ENCODE results near the gene SLC25A27. TPM values are rescaled to one million over a fixed set of nuclear protein-coding genes. Genes with fewer than 3 reads are reported as not detected.

Gene SLC25A27
- total and polyA plus RNA-seq, 7 donors, result 2.1 to 13.3 (median 6.8) TPM

GRCh38 chr6:46684771-46685170 lies 32.0 kb downstream of the SLC25A27 start:
- TF ChIP-seq, protein P1, sequence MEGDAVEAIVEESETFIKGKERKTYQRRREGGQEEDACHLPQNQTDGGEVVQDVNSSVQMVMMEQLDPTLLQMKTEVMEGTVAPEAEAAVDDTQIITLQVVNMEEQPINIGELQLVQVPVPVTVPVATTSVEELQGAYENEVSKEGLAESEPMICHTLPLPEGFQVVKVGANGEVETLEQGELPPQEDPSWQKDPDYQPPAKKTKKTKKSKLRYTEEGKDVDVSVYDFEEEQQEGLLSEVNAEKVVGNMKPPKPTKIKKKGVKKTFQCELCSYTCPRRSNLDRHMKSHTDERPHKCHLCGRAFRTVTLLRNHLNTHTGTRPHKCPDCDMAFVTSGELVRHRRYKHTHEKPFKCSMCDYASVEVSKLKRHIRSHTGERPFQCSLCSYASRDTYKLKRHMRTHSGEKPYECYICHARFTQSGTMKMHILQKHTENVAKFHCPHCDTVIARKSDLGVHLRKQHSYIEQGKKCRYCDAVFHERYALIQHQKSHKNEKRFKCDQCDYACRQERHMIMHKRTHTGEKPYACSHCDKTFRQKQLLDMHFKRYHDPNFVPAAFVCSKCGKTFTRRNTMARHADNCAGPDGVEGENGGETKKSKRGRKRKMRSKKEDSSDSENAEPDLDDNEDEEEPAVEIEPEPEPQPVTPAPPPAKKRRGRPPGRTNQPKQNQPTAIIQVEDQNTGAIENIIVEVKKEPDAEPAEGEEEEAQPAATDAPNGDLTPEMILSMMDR (IDR thresholded peaks at IDR 0.05), result no peak
- Histone ChIP-seq H3K4me3 (no peak overlapping the region), H3K27ac (no peak overlapping the region), H3K36me3 (ENCODE audit: insufficient read depth in 1 of 2, low read depth in 1 of 2) (no peaks in the 10 kb centered on the region), H3K9me3 (no peaks in the 10 kb centered on the region), H3K27me3 (ENCODE audit: insufficient read depth in 3 of 3, low read length in 2 of 3) (no peaks in the 10 kb centered on the region), H3K4me1 (no peaks in the 10 kb centered on the region)
- ATAC-seq (no peak), DNase-seq (no peak)
- 84 to 87% (median 85%) methylated on average over 4 of the region's 4 CpGs for WGBS, 3 donors
- intact Hi-C loops (cut with DNase I), result no loop called here

DNA sequence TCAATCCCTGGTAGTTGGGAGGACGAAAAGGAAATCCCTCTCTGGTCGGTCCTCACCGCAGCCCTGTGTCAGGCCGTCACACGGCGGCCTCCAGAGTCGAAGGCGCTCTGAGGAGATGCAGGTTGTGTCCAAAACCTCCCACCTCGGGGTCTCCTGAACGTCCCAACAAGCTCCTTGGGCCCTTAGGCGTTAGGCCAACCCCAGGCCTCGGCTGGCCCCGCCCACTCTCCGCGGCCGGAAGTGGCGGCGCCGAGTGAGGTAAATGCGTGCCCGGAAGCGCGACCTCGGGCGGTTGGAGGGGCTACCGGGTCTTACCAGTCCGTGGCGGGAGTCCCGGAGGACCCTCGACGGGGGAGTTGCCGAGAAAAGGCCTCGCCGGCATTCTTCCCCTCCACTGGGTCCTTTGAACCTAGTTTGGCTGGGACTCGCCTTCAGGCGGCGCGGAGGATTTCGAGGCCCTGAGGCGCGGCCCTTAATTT lies 34.9 kb downstream of the SLC25A27 start, which contains the start of gene TDRD6:
TSS of gene TDRD6 (plus strand) at position 267 of the 479 bp plus-strand sequence. CDS start 244 bp downstream, outside the sequence.
- Histone ChIP-seq H3K9me3 (no peaks in the 10 kb centered on the region), H3K27me3 (ENCODE audit: insufficient read depth in 3 of 3, low read length in 2 of 3) (no peaks in the 10 kb centered on the region), H3K27ac (no peak within 1 kb of the TSS), H3K4me1 (no peaks in the 10 kb centered on the region), H3K4me3 (no peak within 1 kb of the TSS), H3K36me3 (ENCODE audit: insufficient read depth in 1 of 2, low read depth in 1 of 2) (no peaks in the 10 kb centered on the region)
- intact Hi-C loops (cut with DNase I), result no loop called here
- no peak for ATAC-seq
- 89 to 95% (median 92%) methylated on average over 39 to 41 of the region's 41 CpGs for WGBS, 3 donors
- TF ChIP-seq, protein P1 (IDR thresholded peaks at IDR 0.05), result no peak
- peak; percentile 16 to 45 for DNase-seq

GRCh38 chr6:46688117-46688965 lies 35.6 kb downstream of the SLC25A27 start:
- Histone ChIP-seq H3K27me3 (ENCODE audit: insufficient read depth in 3 of 3, low read length in 2 of 3) (no peaks in the 10 kb centered on the region), H3K36me3 (ENCODE audit: insufficient read depth in 1 of 2, low read depth in 1 of 2) (no peaks in the 10 kb centered on the region), H3K27ac (no peak overlapping the region), H3K4me1 (no peaks in the 10 kb centered on the region), H3K9me3 (no peaks in the 10 kb centered on the region), H3K4me3 (no peak overlapping the region)
- TF ChIP-seq, protein P1 (IDR thresholded peaks at IDR 0.05), result no peak
- DNase-seq (peak in 1 of 2 donors; percentile 32), ATAC-seq (no peak)
- whole genome bisulfite sequencing, 3 donors, result 97% methylated on average over 82 to 85 of the region's 85 CpGs
- intact Hi-C loops (cut with DNase I), result no loop called here

- 96 to 97% (median 96%) methylated on average over 11 to 13 of the region's 13 CpGs for WGBS, 3 donors
- Histone ChIP-seq H3K27me3 (ENCODE audit: insufficient read depth in 3 of 3, low read length in 2 of 3) (no peaks in the 10 kb centered on the region), H3K36me3 (ENCODE audit: insufficient read depth in 1 of 2, low read depth in 1 of 2) (no peaks in the 10 kb centered on the region), H3K4me3 (no peak overlapping the region), H3K4me1 (no peaks in the 10 kb centered on the region), H3K27ac (no peak overlapping the region), H3K9me3 (no peaks in the 10 kb centered on the region)
- ATAC-seq, result no peak
- peak in 1 of 2 donors; percentile 36 for DNase-seq
- intact Hi-C loops (cut with DNase I), result no loop called here
- TF ChIP-seq, protein P1 (IDR thresholded peaks at IDR 0.05), result no peak
Measured at GRCh38 chr6:46688966-46689335, 36.2 kb downstream of the SLC25A27 start.
